Effector memory CD4-positive, alpha-beta T cell (primary cell): ENCODE data around the gene FAXC.

ENCODE experiments used
- DNase-seq, 3 donors: peaks; one replicate each; pipeline ENCODE4 v3.0.0-alpha.2; 2020
- H3K27ac ChIP-seq: 2 replicates; pipeline ENCODE4 v1.7.0; 2013; ENCODE audit warnings: mild to moderate bottlenecking, low read length, moderate library complexity; ENCODE audit not compliant: insufficient read depth, poor library complexity, severe bottlenecking
- H3K27me3 ChIP-seq: replicated peaks from 2 replicates; pipeline ENCODE4 v1.7.0; 2013; ENCODE audit warnings: mild to moderate bottlenecking, low read length; ENCODE audit not compliant: insufficient read depth, control insufficient read depth, poor library complexity, severe bottlenecking
- H3K36me3 ChIP-seq: 2 replicates; pipeline ENCODE4 v1.7.0; 2013; ENCODE audit warnings: mild to moderate bottlenecking, low read length, moderate library complexity; ENCODE audit not compliant: control insufficient read depth, insufficient read depth
- H3K4me1 ChIP-seq: 2 replicates; pipeline ENCODE4 v1.7.0; 2013; ENCODE audit warnings: low read length, mild to moderate bottlenecking; ENCODE audit not compliant: control insufficient read depth, insufficient read depth, poor library complexity, severe bottlenecking
- H3K4me3 ChIP-seq: 2 replicates; pipeline ENCODE4 v1.7.0; 2013; ENCODE audit warnings: low read length, low read depth, mild to moderate bottlenecking; ENCODE audit not compliant: insufficient read depth, poor library complexity, severe bottlenecking
- H3K9me3 ChIP-seq: 2 replicates; pipeline ENCODE4 v1.7.0; 2013; ENCODE audit warnings: mild to moderate bottlenecking, low read length, moderate library complexity; ENCODE audit not compliant: control insufficient read depth

The FAXC gene

DNA sequence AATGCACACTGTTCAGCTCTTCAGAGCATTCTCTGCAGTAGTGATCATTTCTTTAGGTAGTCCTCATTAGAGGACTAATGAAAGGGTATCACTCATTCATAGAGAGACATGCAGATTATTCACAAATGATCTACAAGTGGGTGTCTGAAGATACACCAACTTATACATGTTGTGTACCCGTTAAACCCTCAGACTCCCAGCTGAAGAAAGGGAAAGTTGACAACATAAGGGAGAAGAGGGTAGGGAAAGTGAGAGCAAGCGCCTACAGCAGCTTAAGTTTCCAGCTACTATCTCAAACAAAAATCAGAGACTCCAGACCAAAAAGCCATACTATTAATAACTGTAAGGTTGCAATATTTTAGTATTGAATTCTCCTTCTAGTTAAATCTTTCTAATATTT is 37.1 kb downstream of the FAXC start:
- Histone ChIP-seq H3K36me3 (no peaks in the 10 kb centered on the region), H3K27ac (no peak overlapping the region), H3K9me3 (no peaks in the 10 kb centered on the region), H3K4me3 (no peak overlapping the region), H3K4me1 (no peaks in the 10 kb centered on the region), H3K27me3 (no peaks in the 10 kb centered on the region)
- DNase-seq = no peak

GRCh38 chr6:99310553-99310952 is 38.9 kb downstream of the FAXC start:
- no peak for DNase-seq

DNA sequence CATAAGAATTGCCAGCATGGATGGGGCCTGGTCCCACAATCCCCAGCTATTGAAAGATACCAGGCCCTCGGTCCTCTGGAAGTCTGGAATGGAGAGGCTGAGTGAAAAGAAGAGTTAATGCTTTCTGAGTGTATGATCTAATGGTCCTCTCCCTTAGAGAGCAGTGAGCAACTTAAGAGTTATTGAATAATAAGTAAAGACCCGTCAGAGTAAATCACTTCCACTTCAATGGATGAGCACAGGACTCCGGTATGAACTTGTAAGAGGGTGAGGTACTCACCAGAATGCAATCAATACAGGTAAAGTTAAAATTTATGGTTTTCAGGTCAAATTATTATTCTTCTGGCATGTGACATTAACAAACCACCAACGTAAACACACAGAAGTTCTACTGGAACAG is 39.9 kb downstream of the FAXC start:
- Histone ChIP-seq H3K9me3 (no peaks in the 10 kb centered on the region), H3K4me3 (no peak overlapping the region), H3K4me1 (no peaks in the 10 kb centered on the region), H3K36me3 (no peaks in the 10 kb centered on the region), H3K27me3 (no peaks in the 10 kb centered on the region), H3K27ac (no peak overlapping the region)
- no peak for DNase-seq

More at GRCh38 chr6:99310553-99310952, 38.9 kb downstream of the FAXC start:
- H3K27me3 ChIP-seq = no peaks in the 10 kb centered on the region
- H3K4me3 ChIP-seq = no peak overlapping the region
- H3K36me3 ChIP-seq = no peaks in the 10 kb centered on the region
- H3K27ac ChIP-seq = no peak overlapping the region
- H3K4me1 ChIP-seq = no peaks in the 10 kb centered on the region
- no peaks in the 10 kb centered on the region for H3K9me3 ChIP-seq

- Histone ChIP-seq H3K27me3 (no peaks in the 10 kb centered on the region), H3K9me3 (no peaks in the 10 kb centered on the region), H3K4me3 (no peak overlapping the region), H3K27ac (no peak overlapping the region), H3K4me1 (no peaks in the 10 kb centered on the region), H3K36me3 (no peaks in the 10 kb centered on the region)
- no peak for DNase-seq
These were observed 40.7 kb downstream of the FAXC start for GRCh38 chr6:99308788-99309187.

DNA sequence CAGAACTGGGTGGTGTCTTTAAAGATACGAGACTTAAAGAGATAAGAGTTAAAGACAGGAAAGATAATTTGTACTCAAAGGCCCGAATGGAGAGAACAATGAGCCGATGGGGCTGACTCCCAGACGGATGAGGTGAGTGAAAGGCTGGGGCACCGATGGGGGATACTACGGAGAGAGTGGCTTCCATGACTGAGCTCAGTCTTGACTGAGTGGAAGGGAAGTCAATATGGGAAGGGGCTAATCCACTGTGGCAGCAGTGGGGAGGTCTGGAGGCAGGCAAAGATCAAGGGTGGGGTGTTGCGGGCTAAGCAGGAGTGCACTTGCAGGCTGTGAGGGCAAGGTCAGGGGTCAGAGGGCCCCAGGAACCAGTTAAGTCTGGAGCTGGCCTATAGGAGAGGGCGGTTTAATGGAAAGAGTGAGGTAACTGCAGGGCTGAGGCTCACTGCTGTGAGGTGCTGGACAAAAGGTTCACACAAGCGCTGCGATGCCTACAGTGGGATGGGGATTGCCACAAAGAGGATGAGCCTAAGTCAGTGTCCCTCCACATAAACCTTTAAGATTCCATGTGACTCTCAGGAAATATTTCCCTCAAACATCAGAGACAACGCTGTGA is 42.1 kb downstream of the FAXC start:
- Histone ChIP-seq H3K36me3 (no peaks in the 10 kb centered on the region), H3K27ac (no peak overlapping the region), H3K9me3 (no peaks in the 10 kb centered on the region), H3K4me3 (no peak overlapping the region), H3K4me1 (no peaks in the 10 kb centered on the region), H3K27me3 (no peaks in the 10 kb centered on the region)
- DNase-seq = no peak

DNA sequence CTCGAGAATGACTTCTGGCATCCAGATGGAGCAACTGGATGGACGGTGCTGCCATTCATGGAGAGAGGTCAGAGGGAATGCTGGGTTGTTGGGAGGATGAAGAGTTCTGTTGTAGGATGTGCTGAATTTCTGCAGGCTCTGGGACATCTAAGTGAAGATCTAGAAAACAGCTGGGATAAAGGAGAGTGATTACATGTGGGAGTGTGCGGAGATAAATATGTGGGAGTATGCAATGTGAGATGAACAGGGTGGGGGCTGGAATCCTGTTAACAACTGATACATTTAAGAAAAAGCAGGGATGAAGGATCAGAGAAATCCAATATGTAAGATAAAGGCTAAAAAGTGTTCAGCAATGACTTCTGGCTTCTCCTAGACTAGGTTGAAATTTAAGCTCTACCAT is 43.1 kb downstream of the FAXC start:
- no peak for DNase-seq
- Histone ChIP-seq H3K9me3 (no peaks in the 10 kb centered on the region), H3K27ac (no peak overlapping the region), H3K4me1 (no peaks in the 10 kb centered on the region), H3K27me3 (no peaks in the 10 kb centered on the region), H3K36me3 (no peaks in the 10 kb centered on the region), H3K4me3 (no peak overlapping the region)

GRCh38 chr6:99305021-99305554 is 44.4 kb downstream of the FAXC start:
- no peaks in the 10 kb centered on the region for H3K4me1 ChIP-seq
- no peak overlapping the region for H3K27ac ChIP-seq
- no peak overlapping the region for H3K4me3 ChIP-seq
- no peaks in the 10 kb centered on the region for H3K27me3 ChIP-seq
- no peaks in the 10 kb centered on the region for H3K36me3 ChIP-seq
- DNase-seq = no peak
- no peaks in the 10 kb centered on the region for H3K9me3 ChIP-seq

DNA sequence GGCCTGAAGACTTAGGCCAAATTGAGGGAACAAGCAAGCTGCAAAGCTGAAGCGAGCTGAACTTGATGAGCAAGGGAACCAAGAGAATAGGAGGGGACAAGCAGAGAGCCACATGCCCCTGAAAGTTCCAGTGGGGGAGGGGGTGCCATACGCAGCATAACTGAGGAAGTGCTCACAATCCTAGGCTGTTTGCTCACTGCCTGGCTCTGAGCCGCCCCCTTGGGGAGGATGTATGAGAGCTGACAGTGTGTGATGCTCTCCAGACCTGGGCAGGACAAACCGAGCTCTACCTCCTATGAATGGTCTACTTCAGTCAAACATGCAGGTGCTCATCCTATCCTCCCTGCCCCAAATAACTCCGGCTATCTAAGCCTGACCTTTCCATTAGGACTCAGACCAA is 52.1 kb downstream of the FAXC start:
- H3K9me3 ChIP-seq = no peaks in the 10 kb centered on the region
- no peak for DNase-seq
- H3K27me3 ChIP-seq = no peaks in the 10 kb centered on the region
- no peaks in the 10 kb centered on the region for H3K4me1 ChIP-seq
- H3K36me3 ChIP-seq = no peaks in the 10 kb centered on the region
- no peak overlapping the region for H3K27ac ChIP-seq
- no peak overlapping the region for H3K4me3 ChIP-seq

- Histone ChIP-seq H3K4me1 (no peaks in the 10 kb centered on the region), H3K4me3 (no peak overlapping the region), H3K27me3 (no peaks in the 10 kb centered on the region), H3K9me3 (no peaks in the 10 kb centered on the region), H3K36me3 (no peaks in the 10 kb centered on the region), H3K27ac (no peak overlapping the region)
- DNase-seq = no peak
These were observed 52.5 kb downstream of the FAXC start for GRCh38 chr6:99297006-99297405.

DNA sequence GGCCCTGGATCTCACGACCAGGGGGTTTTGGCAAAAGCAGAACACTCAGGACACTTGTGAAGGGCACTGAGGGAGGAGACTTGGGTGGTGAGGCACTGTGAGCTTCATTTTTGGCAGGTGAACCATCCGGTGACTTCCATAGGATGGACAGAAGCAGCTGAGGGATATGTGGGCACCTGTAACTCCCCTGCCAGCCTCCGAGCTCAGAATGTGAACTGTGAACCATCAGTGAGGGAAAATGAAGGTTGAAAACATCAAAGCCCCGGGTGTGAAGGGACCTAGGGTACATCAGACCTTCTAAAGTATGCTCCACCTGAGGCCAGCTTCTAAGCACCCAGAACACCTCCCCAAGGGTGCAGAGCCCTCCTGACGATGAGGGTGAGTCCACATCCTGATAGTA is 53.2 kb downstream of the FAXC start:
- Histone ChIP-seq H3K4me1 (no peaks in the 10 kb centered on the region), H3K27me3 (no peaks in the 10 kb centered on the region), H3K27ac (no peak overlapping the region), H3K4me3 (no peak overlapping the region), H3K9me3 (no peaks in the 10 kb centered on the region), H3K36me3 (no peaks in the 10 kb centered on the region)
- no peak for DNase-seq
